Activated T-helper 9 cell treated with anti-CD3 and anti-CD28 coated beads, Interleukin-2, amount 50 U/mL, for 16 hours (primary cell): ENCODE measurements around the gene MPZL3.

ENCODE experiments used
- DNase-seq: peaks from one replicate; pipeline ENCODE4 v3.0.0-alpha.2; 2020; ENCODE audit warnings: low read depth

The MPZL3 gene

GRCh38 chr11:118251858-118252652 lies at the start of gene MPZL3:
MPZL3 (minus strand) TSS chr11:118252365; CDS start chr11:118252294, 71 bp downstream.
- DNase-seq: peak; percentile 66

GRCh38 chr11:118301600-118302195 lies 49.5 kb upstream of the MPZL3 start:
- no peak for DNase-seq

- DNase-seq: no peak
Measured at GRCh38 chr11:118295815-118296454, 43.8 kb upstream of the MPZL3 start.

GRCh38 chr11:118295199-118295598 lies 43.0 kb upstream of the MPZL3 start:
- DNase-seq: no peak

- DNase-seq: no peak
Measured at GRCh38 chr11:118294053-118294452, 41.9 kb upstream of the MPZL3 start.

GRCh38 chr11:118291477-118292135 lies 39.4 kb upstream of the MPZL3 start:
- DNase-seq: no peak

- DNase-seq: no peak
Measured at GRCh38 chr11:118290923-118291322, 38.8 kb upstream of the MPZL3 start.

- DNase-seq: no peak
Measured at GRCh38 chr11:118289401-118289800, 37.2 kb upstream of the MPZL3 start.

- DNase-seq: no peak
Measured at GRCh38 chr11:118287006-118287405, 34.8 kb upstream of the MPZL3 start.

GRCh38 chr11:118286545-118286944 lies 34.4 kb upstream of the MPZL3 start:
- DNase-seq: no peak

GRCh38 chr11:118283756-118284350 lies 31.7 kb upstream of the MPZL3 start:
- no peak for DNase-seq

GRCh38 chr11:118283037-118283636 lies 31.0 kb upstream of the MPZL3 start:
- no peak for DNase-seq

- no peak for DNase-seq
Measured at GRCh38 chr11:118282606-118283005, 30.4 kb upstream of the MPZL3 start.

GRCh38 chr11:118281284-118281683 lies 29.1 kb upstream of the MPZL3 start:
- DNase-seq: no peak

GRCh38 chr11:118277312-118277711 lies 25.1 kb upstream of the MPZL3 start:
- DNase-seq: no peak

- no peak for DNase-seq
Measured at GRCh38 chr11:118276422-118276821, 24.3 kb upstream of the MPZL3 start.

- no peak for DNase-seq
Measured at GRCh38 chr11:118275176-118275575, 23.0 kb upstream of the MPZL3 start.

GRCh38 chr11:118274186-118274585 lies 22.0 kb upstream of the MPZL3 start:
- DNase-seq: no peak

- DNase-seq: no peak
Measured at GRCh38 chr11:118272001-118272400, 19.8 kb upstream of the MPZL3 start.

GRCh38 chr11:118267486-118267885 lies 15.3 kb upstream of the MPZL3 start:
- DNase-seq: no peak

- DNase-seq: no peak
Measured at GRCh38 chr11:118265954-118266353, 13.8 kb upstream of the MPZL3 start.
